AG08396 (cell line): ENCODE data around the gene TRAF2.

ENCODE experiments used
- DNase-seq: peaks from one replicate; pipeline ENCODE4 v3.0.0; 2012; ENCODE audit warnings: low spot score, mixed read lengths

The TRAF2 gene

GRCh38 chr9:136949817-136950655 is 63.7 kb downstream of the TRAF2 start:
- DNase-seq: peak; percentile 99

GRCh38 chr9:136950656-136951276 is 64.5 kb downstream of the TRAF2 start:
- DNase-seq: no peak

GRCh38 chr9:136951541-136952320 is 65.4 kb downstream of the TRAF2 start, which contains the start of gene LCN12:
Gene LCN12, plus strand, starts transcription at chr9:136952273. Its CDS starts 55 bp downstream, at chr9:136952328.
- no peak for DNase-seq

GRCh38 chr9:136952321-136952850 is 66.1 kb downstream of the TRAF2 start:
- no peak for DNase-seq

GRCh38 chr9:136952876-136953770 is 66.8 kb downstream of the TRAF2 start:
- no peak for DNase-seq

- no peak for DNase-seq
Measured at GRCh38 chr9:136953771-136954269, 67.5 kb downstream of the TRAF2 start.

GRCh38 chr9:136954270-136955083 is 68.2 kb downstream of the TRAF2 start:
- no peak for DNase-seq

- DNase-seq: no peak
Measured at GRCh38 chr9:136955202-136955942, 69.1 kb downstream of the TRAF2 start.

GRCh38 chr9:136955943-136956335 is 69.6 kb downstream of the TRAF2 start:
- DNase-seq: no peak

- no peak for DNase-seq
Measured at GRCh38 chr9:136956604-136957003, 70.3 kb downstream of the TRAF2 start.

GRCh38 chr9:136957461-136957860 is 71.1 kb downstream of the TRAF2 start:
- no peak for DNase-seq

GRCh38 chr9:136957901-136958300 is 71.6 kb downstream of the TRAF2 start:
- DNase-seq: no peak

- no peak for DNase-seq
Measured at GRCh38 chr9:136958473-136958872, 72.2 kb downstream of the TRAF2 start.

- DNase-seq: no peak
Measured at GRCh38 chr9:136958898-136959850, 72.9 kb downstream of the TRAF2 start.

GRCh38 chr9:136960212-136960937 is 74.1 kb downstream of the TRAF2 start:
- DNase-seq: no peak

- no peak for DNase-seq
Measured at GRCh38 chr9:136960938-136961275, 74.6 kb downstream of the TRAF2 start.

GRCh38 chr9:136961279-136962065 is 75.2 kb downstream of the TRAF2 start:
- no peak for DNase-seq
